HEK293 (cell line): Measurements from ENCODE around the gene MIER3.
A peak's percentile ranks its signal among the peaks of the same experiment; 100 is the strongest.

ENCODE experiments used
- CTCF ChIA-PET: fragments of 350-600 bp; formaldehyde crosslinking; extraction: SDS; loops from one replicate; lab custom pipeline; 2021; ENCODE audit warnings: antibody characterized with exemption; lab: Yijun Ruan, JAX
- POLR2A ChIA-PET: fragments of 300-600 bp; formaldehyde crosslinking; extraction: SDS; loops from one replicate; lab custom pipeline; 2020; ENCODE audit warnings: antibody characterized with exemption, inconsistent platforms; lab: Yijun Ruan, JAX
- H3K27ac ChIP-seq: fragments of 200-500 bp; sonication (Bioruptor generic); 2 replicates; pipeline ENCODE4 v1.5.1; 2014; ENCODE audit warnings: low read depth, low read length, control low read depth, inconsistent platforms; ENCODE audit errors: extremely low read depth
- H3K36me3 ChIP-seq, 2 experiments: fragments of 200-500 bp in 1 of 2; sonication (Bioruptor generic) in 1 of 2; 1 replicate in 1 of 2; 2 replicates in 1 of 2; pipeline ENCODE4 v1.5.1; 2014 to 2017; ENCODE audit warnings: inconsistent platforms in 2 of 2, low read length in 2 of 2; ENCODE audit not compliant: control insufficient read depth in 2 of 2, insufficient read depth in 1 of 2
- H3K4me1 ChIP-seq: fragments of 200-500 bp; sonication (Bioruptor generic); 2 replicates; pipeline ENCODE4 v1.5.1; 2014; ENCODE audit warnings: mild to moderate bottlenecking, low read length, inconsistent platforms; ENCODE audit not compliant: control insufficient read depth, insufficient read depth
- H3K4me3 ChIP-seq: 2 replicates; pipeline ENCODE4 v1.5.1; 2011; ENCODE audit warnings: low read depth, mild to moderate bottlenecking, control low read depth, low read length, moderate library complexity
- H3K9me3 ChIP-seq: fragments of 200-500 bp; sonication (Bioruptor generic); 2 replicates; pipeline ENCODE4 v1.5.1; 2014; ENCODE audit warnings: low read depth, low read length, inconsistent platforms; ENCODE audit not compliant: control insufficient read depth, insufficient read depth
- KLF16 ChIP-seq: fragments of 450-650 bp; formaldehyde crosslinking; IDR thresholded peaks from 2 replicates; pipeline ENCODE4 v1.5.1; 2017; ENCODE audit warnings: missing biosample characterization, missing genetic modification characterization
- MZF1 ChIP-seq: fragments of 450-650 bp; formaldehyde crosslinking; IDR thresholded peaks from 2 replicates; pipeline ENCODE4 v1.5.1; 2017; ENCODE audit warnings: missing biosample characterization, missing genetic modification characterization, borderline replicate concordance
- OSR2 ChIP-seq: fragments of 450-650 bp; formaldehyde crosslinking; IDR thresholded peaks from 2 replicates; pipeline ENCODE4 v1.5.1; 2016; ENCODE audit warnings: missing biosample characterization, missing genetic modification characterization
- REPIN1 ChIP-seq: fragments of 450-650 bp; formaldehyde crosslinking; IDR thresholded peaks from 2 replicates; pipeline ENCODE4 v1.5.1; 2017; ENCODE audit warnings: missing biosample characterization, missing genetic modification characterization, low read depth
- TCF7L2 ChIP-seq: IDR thresholded peaks from 2 replicates; pipeline ENCODE4 v1.6.1; 2011; ENCODE audit warnings: low read depth, mild to moderate bottlenecking, inconsistent platforms, low read length, moderate library complexity, borderline replicate concordance
- YY1 ChIP-seq: fragments of 450-650 bp; formaldehyde crosslinking; IDR thresholded peaks from 2 replicates; pipeline ENCODE4 v1.5.1; 2018; ENCODE audit warnings: missing biosample characterization, missing genetic modification characterization
- YY2 ChIP-seq: fragments of 450-650 bp; formaldehyde crosslinking; IDR thresholded peaks from 2 replicates; pipeline ENCODE4 v1.5.1; 2016; ENCODE audit warnings: missing biosample characterization, missing genetic modification characterization
- ZBTB17 ChIP-seq: fragments of 450-650 bp; formaldehyde crosslinking; IDR thresholded peaks from 2 replicates; pipeline ENCODE4 v1.5.1; 2016; ENCODE audit warnings: missing biosample characterization, missing genetic modification characterization
- ZBTB21 ChIP-seq: fragments of 450-650 bp; formaldehyde crosslinking; IDR thresholded peaks from 2 replicates; pipeline ENCODE4 v1.5.1; 2017; ENCODE audit warnings: missing biosample characterization, missing genetic modification characterization
- ZBTB8A ChIP-seq: fragments of 450-650 bp; formaldehyde crosslinking; IDR thresholded peaks from 2 replicates; pipeline ENCODE4 v1.5.1; 2016; ENCODE audit warnings: missing biosample characterization, missing genetic modification characterization
- ZNF10 ChIP-seq: fragments of 450-650 bp; formaldehyde crosslinking; IDR thresholded peaks from 2 replicates; pipeline ENCODE4 v1.5.1; 2017; ENCODE audit warnings: missing biosample characterization, missing genetic modification characterization
- ZNF2 ChIP-seq: fragments of 450-650 bp; formaldehyde crosslinking; IDR thresholded peaks from 2 replicates; pipeline ENCODE4 v1.5.1; 2016; ENCODE audit warnings: missing biosample characterization, missing genetic modification characterization
- ZNF266 ChIP-seq: fragments of 450-650 bp; formaldehyde crosslinking; IDR thresholded peaks from 2 replicates; pipeline ENCODE4 v1.5.1; 2016; ENCODE audit warnings: missing biosample characterization, missing genetic modification characterization, low read depth
- ZNF624 ChIP-seq: fragments of 450-650 bp; formaldehyde crosslinking; IDR thresholded peaks from 2 replicates; pipeline ENCODE4 v1.5.1; 2017; ENCODE audit warnings: missing biosample characterization, missing genetic modification characterization
- ZNF626 ChIP-seq: fragments of 450-650 bp; sonication (Bioruptor Pico); formaldehyde crosslinking; IDR thresholded peaks from 2 replicates; pipeline ENCODE4 v1.5.1; 2018; ENCODE audit warnings: missing biosample characterization, missing genetic modification characterization, inconsistent platforms
- ZNF660 ChIP-seq: fragments of 450-650 bp; IDR thresholded peaks from 2 replicates; pipeline ENCODE4 v1.5.1; 2018; ENCODE audit warnings: missing biosample characterization, mild to moderate bottlenecking, missing genetic modification characterization
- ZNF785 ChIP-seq: fragments of 450-650 bp; formaldehyde crosslinking; IDR thresholded peaks from 2 replicates; pipeline ENCODE4 v1.5.1; 2016; ENCODE audit warnings: missing biosample characterization, missing genetic modification characterization
- ZNF830 ChIP-seq: fragments of 450-650 bp; IDR thresholded peaks from 2 replicates; pipeline ENCODE4 v1.5.0; 2018; ENCODE audit warnings: missing biosample characterization, missing genetic modification characterization, low read depth, mild to moderate bottlenecking, moderate library complexity
- TF ChIP-seq, protein P1 (sequence below): fragments of 450-650 bp; formaldehyde crosslinking; IDR thresholded peaks from 2 replicates; pipeline ENCODE4 v1.5.1; 2016; ENCODE audit warnings: missing biosample characterization, missing genetic modification characterization
- TF ChIP-seq, protein P2 (sequence below): fragments of 450-650 bp; formaldehyde crosslinking; IDR thresholded peaks from 2 replicates; pipeline ENCODE4 v1.5.1; 2016; ENCODE audit warnings: missing biosample characterization, missing genetic modification characterization
- TF ChIP-seq, protein P3 (sequence below): fragments of 450-650 bp; formaldehyde crosslinking; IDR thresholded peaks from 2 replicates; pipeline ENCODE4 v1.5.1; 2016; ENCODE audit warnings: missing biosample characterization, missing genetic modification characterization
- TF ChIP-seq, protein P4 (sequence below): fragments of 450-650 bp; IDR thresholded peaks from 2 replicates; pipeline ENCODE4 v1.5.1; 2018; ENCODE audit warnings: missing biosample characterization, missing genetic modification characterization

Gene MIER3

DNA sequence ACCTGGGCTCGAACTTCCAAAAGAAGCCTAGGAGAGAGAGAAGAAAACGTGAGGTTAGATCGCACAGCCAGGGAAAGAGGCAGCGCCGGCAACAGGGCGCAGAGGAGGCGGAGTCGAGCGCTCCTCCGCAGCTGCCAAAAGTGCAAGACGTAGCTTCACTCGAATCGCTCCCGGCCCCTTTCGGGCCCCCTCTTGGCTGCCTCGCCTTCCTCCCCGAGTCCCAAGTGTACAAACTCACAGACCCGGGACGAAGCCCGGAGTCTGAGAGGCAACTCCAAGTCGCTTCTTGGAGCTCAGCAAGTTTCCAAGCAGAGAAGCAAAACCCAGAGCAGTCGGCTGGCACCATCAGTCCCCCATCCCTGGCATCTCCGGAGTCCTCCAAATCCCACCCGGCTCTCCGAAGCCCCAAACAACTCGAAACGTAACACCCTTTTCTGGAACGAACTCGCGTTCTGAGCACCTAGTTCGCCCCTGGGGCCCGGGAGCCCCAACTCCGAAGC is 1.2 kb downstream of the MIER3 start (continued):
- TF ChIP-seq ZNF830 (tag by site-specific recombination) (no peak), ZNF2 (0 out of 2 replicates have a peak, but pooled peaks have one; percentile 20), ZNF660 (0 out of 2 replicates have a peak, but pooled peaks have one; percentile 68), ZBTB8A (tag by site-specific recombination) (peak; percentile 66)
- TF ChIP-seq, protein P1, sequence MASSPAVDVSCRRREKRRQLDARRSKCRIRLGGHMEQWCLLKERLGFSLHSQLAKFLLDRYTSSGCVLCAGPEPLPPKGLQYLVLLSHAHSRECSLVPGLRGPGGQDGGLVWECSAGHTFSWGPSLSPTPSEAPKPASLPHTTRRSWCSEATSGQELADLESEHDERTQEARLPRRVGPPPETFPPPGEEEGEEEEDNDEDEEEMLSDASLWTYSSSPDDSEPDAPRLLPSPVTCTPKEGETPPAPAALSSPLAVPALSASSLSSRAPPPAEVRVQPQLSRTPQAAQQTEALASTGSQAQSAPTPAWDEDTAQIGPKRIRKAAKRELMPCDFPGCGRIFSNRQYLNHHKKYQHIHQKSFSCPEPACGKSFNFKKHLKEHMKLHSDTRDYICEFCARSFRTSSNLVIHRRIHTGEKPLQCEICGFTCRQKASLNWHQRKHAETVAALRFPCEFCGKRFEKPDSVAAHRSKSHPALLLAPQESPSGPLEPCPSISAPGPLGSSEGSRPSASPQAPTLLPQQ (tag by site-specific recombination): no peak

DNA sequence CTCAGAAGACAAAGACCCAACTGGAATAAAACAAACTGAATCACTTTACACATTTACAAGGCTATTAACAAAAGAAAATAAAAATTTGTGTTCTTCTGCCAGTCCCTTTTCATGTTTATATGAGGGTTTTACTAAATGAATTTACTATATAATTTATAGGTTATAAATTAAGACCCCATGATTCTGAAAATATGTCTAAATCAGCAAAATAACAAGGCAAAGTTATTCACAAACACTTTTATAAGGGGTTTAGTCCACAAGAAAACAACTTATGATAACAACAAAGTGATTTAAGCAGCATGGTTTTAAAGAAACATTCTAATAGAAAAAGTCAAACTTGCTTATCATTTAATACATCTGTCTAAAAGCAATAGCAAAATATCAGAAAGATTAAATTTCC is 4.9 kb downstream of the MIER3 start:
- no peaks in the 10 kb centered on the region for H3K9me3 ChIP-seq
- ChIA-PET CTCF (no interaction called here), POLR2A (no interaction called here)
- TF ChIP-seq, protein P2, sequence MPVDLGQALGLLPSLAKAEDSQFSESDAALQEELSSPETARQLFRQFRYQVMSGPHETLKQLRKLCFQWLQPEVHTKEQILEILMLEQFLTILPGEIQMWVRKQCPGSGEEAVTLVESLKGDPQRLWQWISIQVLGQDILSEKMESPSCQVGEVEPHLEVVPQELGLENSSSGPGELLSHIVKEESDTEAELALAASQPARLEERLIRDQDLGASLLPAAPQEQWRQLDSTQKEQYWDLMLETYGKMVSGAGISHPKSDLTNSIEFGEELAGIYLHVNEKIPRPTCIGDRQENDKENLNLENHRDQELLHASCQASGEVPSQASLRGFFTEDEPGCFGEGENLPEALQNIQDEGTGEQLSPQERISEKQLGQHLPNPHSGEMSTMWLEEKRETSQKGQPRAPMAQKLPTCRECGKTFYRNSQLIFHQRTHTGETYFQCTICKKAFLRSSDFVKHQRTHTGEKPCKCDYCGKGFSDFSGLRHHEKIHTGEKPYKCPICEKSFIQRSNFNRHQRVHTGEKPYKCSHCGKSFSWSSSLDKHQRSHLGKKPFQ (tag by site-specific recombination): no peak
- TF ChIP-seq YY1 (tag by site-specific recombination): no peak
- H3K36me3 ChIP-seq: peaks cover 37 to 67% of the 10 kb centered on the region in 2 experiments
- H3K27ac ChIP-seq: no peak overlapping the region
- no peak overlapping the region for H3K4me3 ChIP-seq
- H3K4me1 ChIP-seq: 0 out of 2 replicates have a peak, but pooled peaks cover 5% of the 10 kb centered on the region

DNA sequence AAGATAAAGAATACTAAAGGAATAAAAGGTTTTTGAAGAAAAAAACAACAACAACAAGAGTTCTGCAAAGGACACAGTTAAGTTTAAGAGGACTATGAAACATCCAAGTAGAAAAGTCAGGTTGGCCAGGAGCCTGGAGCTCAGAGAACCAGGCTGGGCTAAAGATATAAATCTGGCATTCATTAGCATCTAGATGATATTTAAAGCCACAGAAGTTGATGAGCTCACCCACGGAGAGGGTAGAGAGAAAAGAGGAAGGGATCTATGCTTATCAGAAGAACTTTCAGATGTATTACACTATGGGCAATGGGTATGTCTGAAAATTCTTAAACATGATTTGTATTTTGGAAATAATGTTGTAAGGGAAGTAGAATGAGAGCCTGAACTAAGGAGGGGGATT is 9.9 kb downstream of the MIER3 start:
- CTCF ChIA-PET: no interaction called here
- Histone ChIP-seq H3K9me3 (no peaks in the 10 kb centered on the region), H3K4me1 (no peaks in the 10 kb centered on the region), H3K27ac (no peak overlapping the region), H3K36me3 (peaks cover 49 to 95% of the 10 kb centered on the region in 2 experiments), H3K4me3 (no peak overlapping the region)
- TF ChIP-seq MZF1 (tag by site-specific recombination) (no peak), ZNF266 (no peak), ZNF626 (tag by site-specific recombination) (no peak), OSR2 (tag by site-specific recombination) (no peak)
- TF ChIP-seq, protein P3, sequence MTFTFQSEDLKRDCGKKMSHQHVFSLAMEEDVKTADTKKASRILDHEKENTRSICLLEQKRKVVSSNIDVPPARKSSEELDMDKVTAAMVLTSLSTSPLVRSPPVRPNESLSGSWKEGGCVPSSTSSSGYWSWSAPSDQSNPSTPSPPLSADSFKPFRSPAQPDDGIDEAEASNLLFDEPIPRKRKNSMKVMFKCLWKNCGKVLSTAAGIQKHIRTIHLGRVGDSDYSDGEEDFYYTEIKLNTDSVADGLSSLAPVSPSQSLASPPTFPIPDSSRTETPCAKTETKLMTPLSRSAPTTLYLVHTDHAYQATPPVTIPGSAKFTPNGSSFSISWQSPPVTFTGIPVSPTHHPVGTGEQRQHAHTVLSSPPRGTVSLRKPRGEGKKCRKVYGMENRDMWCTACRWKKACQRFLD: no peak
- POLR2A ChIA-PET: no interaction called here

DNA sequence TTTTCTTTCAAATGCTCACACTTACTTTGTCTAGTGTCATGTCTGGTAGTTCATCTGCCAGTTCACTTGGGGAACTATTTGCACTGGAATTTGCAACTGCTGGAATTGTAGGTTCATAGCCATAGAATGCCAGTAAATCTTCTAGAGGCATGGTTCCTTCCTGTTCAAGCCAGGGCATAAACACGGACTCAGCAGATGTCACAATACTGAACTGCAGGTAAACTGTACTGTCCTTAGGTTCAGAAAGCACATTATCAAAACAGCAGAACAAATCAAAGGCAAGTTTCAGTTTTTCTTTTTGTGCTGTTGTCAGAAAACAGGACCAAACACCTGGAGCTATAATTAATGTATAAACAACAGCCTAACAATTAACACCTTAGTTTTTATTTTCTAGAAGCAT is 13.1 kb downstream of the MIER3 start:
- no peaks in the 10 kb centered on the region for H3K9me3 ChIP-seq
- POLR2A ChIA-PET: no interaction called here
- H3K4me3 ChIP-seq: no peak overlapping the region
- TF ChIP-seq ZNF10 (no peak), ZNF624 (tag by site-specific recombination) (no peak), REPIN1 (tag by site-specific recombination) (no peak), ZBTB8A (tag by site-specific recombination) (no peak), TCF7L2 (no peak), ZBTB17 (tag by site-specific recombination) (no peak), ZBTB21 (tag by site-specific recombination) (no peak), ZNF785 (tag by site-specific recombination) (no peak), YY2 (tag by site-specific recombination) (no peak), KLF16 (tag by site-specific recombination) (no peak)
- TF ChIP-seq, protein P4, sequence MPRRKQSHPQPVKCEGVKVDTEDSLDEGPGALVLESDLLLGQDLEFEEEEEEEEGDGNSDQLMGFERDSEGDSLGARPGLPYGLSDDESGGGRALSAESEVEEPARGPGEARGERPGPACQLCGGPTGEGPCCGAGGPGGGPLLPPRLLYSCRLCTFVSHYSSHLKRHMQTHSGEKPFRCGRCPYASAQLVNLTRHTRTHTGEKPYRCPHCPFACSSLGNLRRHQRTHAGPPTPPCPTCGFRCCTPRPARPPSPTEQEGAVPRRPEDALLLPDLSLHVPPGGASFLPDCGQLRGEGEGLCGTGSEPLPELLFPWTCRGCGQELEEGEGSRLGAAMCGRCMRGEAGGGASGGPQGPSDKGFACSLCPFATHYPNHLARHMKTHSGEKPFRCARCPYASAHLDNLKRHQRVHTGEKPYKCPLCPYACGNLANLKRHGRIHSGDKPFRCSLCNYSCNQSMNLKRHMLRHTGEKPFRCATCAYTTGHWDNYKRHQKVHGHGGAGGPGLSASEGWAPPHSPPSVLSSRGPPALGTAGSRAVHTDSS: no peak
- TF ChIP-seq, all 188 proteins: peak for 0
- no peak overlapping the region for H3K27ac ChIP-seq
- H3K36me3 ChIP-seq: peaks cover 52 to 96% of the 10 kb centered on the region in 2 experiments
- CTCF ChIA-PET: interaction anchor here (0.5 kb wide), 1 partner anchor 112 kb away, joined by 4 read pairs; no protein-coding TSS in a partner anchor
- no peaks in the 10 kb centered on the region for H3K4me1 ChIP-seq
